Hypothalamus (tissue), 51 donors: Measurements from ENCODE around the gene TBC1D5.
"Not testable (repeated sequence)": the region's sequence is repeated elsewhere in the genome, so short reads cannot be mapped to it uniquely, and the experiment has no call there.

ENCODE experiments used
- DNase-seq, 51 donors: peaks; one replicate each; lab custom pipeline; 2025; lab: John Stamatoyannopoulos, UW

Gene TBC1D5

GRCh38 chr3:17430582-17430981 is 311.8 kb downstream of the TBC1D5 start:
- no peak for DNase-seq

DNA sequence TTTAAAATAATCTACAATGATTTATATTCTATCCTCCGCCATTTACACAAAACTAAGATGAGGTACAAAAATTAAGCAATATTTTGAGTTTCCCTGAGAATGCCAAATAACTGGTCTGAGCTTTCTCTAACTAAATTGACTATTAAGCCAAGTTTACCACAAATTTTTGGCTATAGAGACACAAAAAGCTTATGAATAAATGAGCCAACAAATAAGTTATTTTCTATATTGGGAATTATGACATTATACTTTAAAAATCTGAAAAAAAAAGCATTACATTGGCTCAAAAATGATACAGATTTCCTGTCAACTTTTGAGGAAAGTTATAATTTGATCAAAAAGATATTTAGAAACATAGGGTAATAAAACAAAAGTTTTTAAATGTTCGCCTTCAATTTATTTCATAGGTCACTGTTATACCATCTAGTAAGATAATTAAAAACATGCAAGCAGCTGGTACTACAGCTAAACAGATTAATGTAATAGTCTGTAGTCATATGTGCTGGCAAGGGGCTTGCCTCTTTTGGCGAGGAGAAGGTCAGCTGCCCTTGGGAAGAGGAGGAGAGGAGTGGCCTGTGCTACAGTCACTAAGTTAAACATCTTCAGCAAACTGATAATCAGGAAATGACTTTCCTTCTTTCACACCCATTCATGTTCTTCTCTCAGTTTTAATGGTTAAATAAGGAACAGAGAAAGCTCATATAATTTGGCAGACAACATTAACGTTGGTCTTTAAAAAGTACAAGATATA is 318.5 kb downstream of the TBC1D5 start:
- no peak for DNase-seq

- no peak for DNase-seq
Observed at GRCh38 chr3:17422636-17423035, 319.8 kb downstream of the TBC1D5 start.

- no peak for DNase-seq
Observed at GRCh38 chr3:17420668-17421067, 321.8 kb downstream of the TBC1D5 start.

GRCh38 chr3:17412950-17413530 is 329.4 kb downstream of the TBC1D5 start:
- DNase-seq: no peak

DNA sequence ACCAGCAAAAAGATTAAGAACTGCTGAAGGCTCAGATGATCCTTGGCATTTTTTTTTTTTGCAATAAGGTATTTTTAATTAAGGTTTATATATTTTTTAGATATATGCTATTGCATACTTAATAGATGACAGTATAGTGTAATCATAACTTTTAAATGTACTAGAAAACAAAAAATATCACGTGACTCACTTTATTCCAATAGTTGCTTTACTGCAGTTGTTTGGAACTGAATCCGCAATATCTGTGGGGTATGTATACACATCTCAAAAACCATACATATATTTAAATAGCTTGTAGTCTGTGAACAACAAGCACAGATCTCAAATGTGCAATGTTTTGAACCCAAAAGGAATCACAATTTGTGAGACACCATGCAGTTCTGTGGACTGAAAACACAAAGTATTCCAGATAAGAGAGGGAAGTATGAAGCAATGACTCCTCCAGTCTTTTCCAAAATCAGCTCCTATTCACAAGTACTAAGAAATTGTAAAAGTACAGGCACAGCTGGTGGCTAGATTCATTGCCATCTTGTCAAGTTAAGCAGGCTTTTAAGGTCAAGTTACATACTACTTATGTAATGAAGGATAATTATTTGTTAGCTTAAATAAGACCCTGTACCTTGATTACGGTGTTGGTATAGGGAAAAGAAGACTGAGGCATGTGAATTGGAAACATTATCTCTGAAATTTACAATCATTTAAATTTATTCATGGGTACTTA is 331.1 kb downstream of the TBC1D5 start:
- no peak for DNase-seq

DNA sequence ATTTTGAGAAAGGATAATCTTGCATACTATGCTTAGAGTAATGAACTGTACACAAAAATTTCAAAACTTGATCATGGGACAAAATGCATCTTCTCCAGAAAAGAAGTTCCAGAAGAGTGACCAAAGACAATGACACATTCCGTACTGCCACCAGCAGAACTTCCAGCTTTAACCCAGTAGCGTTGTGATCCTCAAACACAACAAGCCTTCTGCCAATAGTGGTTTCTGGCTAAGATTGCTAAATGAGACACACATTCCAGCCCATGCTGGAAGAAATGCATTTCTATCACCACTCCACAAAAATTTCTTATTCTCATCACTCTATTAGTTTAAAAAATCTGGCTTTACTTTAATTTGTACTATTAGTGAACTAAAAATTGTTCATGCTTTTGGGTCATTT is 334.9 kb downstream of the TBC1D5 start:
- no peak for DNase-seq

- no peak for DNase-seq
Observed at GRCh38 chr3:17404548-17404947, 337.9 kb downstream of the TBC1D5 start.

- no peak for DNase-seq
Observed at GRCh38 chr3:17402442-17402841, 340.0 kb downstream of the TBC1D5 start.

- DNase-seq: no peak
Observed at GRCh38 chr3:17401912-17402311, 340.5 kb downstream of the TBC1D5 start.

DNA sequence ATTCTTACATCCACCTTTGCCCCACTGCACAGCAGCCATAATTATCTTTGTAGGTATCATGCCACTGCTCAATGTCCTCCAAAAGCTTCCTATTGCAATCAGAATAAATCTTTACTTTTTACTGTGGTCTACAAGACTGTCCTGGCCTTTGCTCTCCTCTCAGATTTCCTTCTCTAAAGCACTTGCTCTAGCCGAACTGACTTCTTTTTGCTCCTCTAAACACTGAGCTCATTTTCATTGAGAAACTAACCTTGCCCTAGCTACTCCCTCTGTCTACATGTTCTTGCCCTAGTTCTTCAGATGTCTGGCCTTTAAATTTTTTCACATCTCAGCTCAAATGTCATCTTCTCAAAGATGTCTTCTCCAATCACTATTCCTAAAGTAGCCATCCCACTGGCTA is 342.8 kb downstream of the TBC1D5 start:
- DNase-seq: no peak

- DNase-seq: no peak
Observed at GRCh38 chr3:17398959-17399551, 343.4 kb downstream of the TBC1D5 start.

DNA sequence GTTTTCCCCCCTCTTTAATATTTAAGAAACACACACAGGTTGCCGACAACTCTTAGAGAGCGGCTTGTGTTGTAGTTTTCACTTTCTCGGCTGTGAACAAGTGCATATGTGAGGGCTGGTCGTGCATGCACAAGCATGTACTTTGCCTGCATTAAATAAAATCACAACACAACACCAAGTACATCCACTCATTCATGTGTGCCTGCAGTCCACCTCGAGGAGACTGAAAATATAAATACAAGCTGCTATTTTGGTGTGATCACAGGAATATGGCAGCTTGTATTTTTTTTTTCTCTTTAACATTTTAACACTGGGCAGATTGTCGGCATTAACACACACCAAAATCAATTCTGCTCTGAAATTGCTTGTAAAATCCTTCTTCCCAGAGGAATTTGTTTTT is 346.4 kb downstream of the TBC1D5 start:
- no peak for DNase-seq

DNA sequence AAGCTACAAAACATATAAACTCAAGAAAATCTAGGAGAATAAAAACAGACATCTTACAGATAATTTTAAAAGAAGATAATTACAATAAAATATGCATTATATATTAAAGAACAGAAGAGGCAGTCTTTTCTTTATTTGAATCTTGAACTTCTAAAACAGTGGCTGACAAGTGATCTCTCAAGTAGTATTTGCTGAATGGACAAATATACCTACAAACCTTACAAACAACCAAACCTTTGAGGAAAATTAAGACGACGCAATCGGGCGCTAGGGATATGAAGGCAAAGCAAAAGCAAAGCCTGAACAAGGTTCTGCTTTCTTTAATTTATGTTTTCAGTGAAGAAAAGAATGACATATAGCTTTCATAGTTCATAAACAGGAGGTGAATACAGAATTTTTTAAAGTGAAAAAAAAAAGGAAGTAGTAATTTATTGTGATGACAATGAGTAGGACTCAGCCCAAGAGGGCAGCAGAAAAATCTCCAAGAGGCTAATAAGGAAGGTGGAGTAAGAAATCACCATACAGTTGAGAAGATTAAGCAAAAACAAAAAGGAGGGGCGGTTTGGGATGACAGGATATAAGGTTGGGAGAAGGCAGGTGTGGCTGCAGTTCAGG is 347.8 kb downstream of the TBC1D5 start:
- DNase-seq: no peak

DNA sequence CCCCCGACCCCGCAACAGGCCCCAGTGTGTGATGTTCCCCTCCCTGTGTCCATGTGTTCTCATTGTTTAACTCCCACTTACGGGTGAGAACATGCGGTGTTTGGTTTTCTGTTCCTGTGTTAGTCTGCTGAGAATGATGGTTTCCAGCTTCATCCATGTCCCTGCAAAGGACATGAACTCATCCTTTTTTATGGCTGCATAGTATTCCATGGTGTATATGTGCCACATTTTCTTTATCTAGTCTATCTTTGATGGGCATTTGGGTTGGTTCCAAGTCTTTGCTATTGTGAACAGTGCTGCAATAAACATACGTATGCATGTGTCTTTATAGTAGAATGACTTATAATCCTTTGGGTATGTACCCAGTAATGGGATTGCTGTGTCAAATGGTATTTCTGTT is 349.9 kb downstream of the TBC1D5 start:
- not testable (repeated sequence) for DNase-seq

GRCh38 chr3:17390785-17391184 is 351.6 kb downstream of the TBC1D5 start:
- no peak for DNase-seq

- no peak for DNase-seq
Observed at GRCh38 chr3:17387108-17387507, 355.3 kb downstream of the TBC1D5 start.

- DNase-seq: no peak
Observed at GRCh38 chr3:17386432-17386831, 356.0 kb downstream of the TBC1D5 start.

DNA sequence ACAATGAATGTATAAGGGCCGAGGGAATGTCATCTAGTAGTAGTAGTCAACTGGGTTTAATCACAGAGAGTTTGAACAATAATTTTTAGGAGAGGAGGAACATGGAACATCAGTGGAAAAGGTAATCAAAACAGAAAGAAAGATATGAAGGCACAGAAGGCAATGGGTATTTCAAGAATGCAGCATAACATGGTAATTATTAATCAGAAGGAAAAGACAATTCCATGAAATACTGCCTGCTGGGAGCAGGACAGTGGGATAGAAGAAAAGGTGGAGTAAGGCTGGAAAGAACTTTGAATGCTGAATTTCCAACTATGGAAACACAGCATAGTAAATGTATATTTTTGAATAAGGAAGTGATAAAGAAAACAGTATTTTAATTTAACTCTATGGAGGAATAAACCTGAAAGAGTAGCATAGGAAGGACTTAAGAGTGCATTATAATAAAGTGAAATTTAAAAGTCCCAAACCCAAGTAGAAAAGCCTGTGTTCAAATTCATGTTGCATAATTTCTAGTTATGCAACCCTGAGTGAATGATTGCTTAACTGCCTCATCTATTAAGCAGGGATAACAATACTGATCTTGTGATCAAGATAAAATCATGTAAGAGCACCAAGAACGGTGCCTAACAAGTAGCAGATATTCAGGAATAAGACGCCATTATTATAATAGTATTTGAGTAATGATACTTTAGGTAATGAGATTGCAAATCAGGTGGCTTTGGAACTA is 357.7 kb downstream of the TBC1D5 start:
- DNase-seq: no peak

GRCh38 chr3:17373304-17373703 is 369.1 kb downstream of the TBC1D5 start:
- no peak for DNase-seq
